ENCODE results near the gene ZBTB4.
"Not testable (repeated sequence)": the region's sequence is repeated elsewhere in the genome, so short reads cannot be mapped to it uniquely, and the experiment has no call there.

Gene ZBTB4

GRCh38 chr17:7474767-7475166 lies 4.7 kb downstream of the ZBTB4 start:
- not testable (repeated sequence) for H3K18ac ChIP-seq (ENCODE audit: low read length); H4K12ac ChIP-seq (ENCODE audit: low read depth, low read length); H3K27ac ChIP-seq (ENCODE audit: low read depth, low read length); H2BK12ac ChIP-seq (ENCODE audit: low read length); H3K4me3 ChIP-seq (ENCODE audit: low read depth, low read length); H3K9me3 ChIP-seq (ENCODE audit: insufficient read depth, low read depth, low read length); H3K4ac ChIP-seq (ENCODE audit: low read depth, low read length); H3K9ac ChIP-seq (ENCODE audit: low read length); H4K8ac ChIP-seq (ENCODE audit: low read depth, low read length); H3K14ac ChIP-seq (ENCODE audit: low read length); H3K23ac ChIP-seq (ENCODE audit: low read length); H3K36me3 ChIP-seq (ENCODE audit: control insufficient read depth in 1 of 2, insufficient read depth in 2 of 2, low read length in 2 of 2); H4K91ac ChIP-seq (ENCODE audit: low read depth, low read length); H2AK5ac ChIP-seq (ENCODE audit: low read length); H2AFZ ChIP-seq (ENCODE audit: insufficient read depth, low read length, poor library complexity); H2BK120ac ChIP-seq (ENCODE audit: insufficient read depth, low read length, poor library complexity); H2BK5ac ChIP-seq (ENCODE audit: low read depth, low read length, poor library complexity); H3K4me2 ChIP-seq (ENCODE audit: low read length); H3K27me3 ChIP-seq (ENCODE audit: insufficient read depth, low read length)
- Histone ChIP-seq H3K79me1 (ENCODE audit: low read length) (peaks cover 14% of the 10 kb centered on the region), H3K79me2 (ENCODE audit: control insufficient read depth, insufficient read depth, low read length, poor library complexity) (peaks cover 12% of the 10 kb centered on the region), H3K4me1 (ENCODE audit: control insufficient read depth in 1 of 2, insufficient read depth in 2 of 2, low read length in 2 of 2) (peaks cover 30 to 36% of the 10 kb centered on the region in 2 experiments)
- WGBS (ENCODE audit: extremely low coverage, insufficient coverage, insufficient read length), result no CpG with 5 or more reads among the region's 8 CpGs
- peak; percentile 58 to 71 for DNase-seq

- H2BK120ac ChIP-seq (ENCODE audit: insufficient read depth, low read length, poor library complexity), result no peak overlapping the region
- H3K36me3 ChIP-seq (ENCODE audit: control insufficient read depth in 1 of 2, insufficient read depth in 2 of 2, low read length in 2 of 2), result peaks cover 4 to 6% of the 10 kb centered on the region in 2 experiments
- no peak overlapping the region for H4K91ac ChIP-seq (ENCODE audit: low read depth, low read length)
- no CpG with 5 or more reads among the region's 2 CpGs for WGBS (ENCODE audit: extremely low coverage, insufficient coverage, insufficient read length)
- no peak overlapping the region for H2AK5ac ChIP-seq (ENCODE audit: low read length)
- H3K4me3 ChIP-seq (ENCODE audit: low read depth, low read length), result no peak overlapping the region
- H3K27me3 ChIP-seq (ENCODE audit: insufficient read depth, low read length), result no peaks in the 10 kb centered on the region
- no peak overlapping the region for H3K14ac ChIP-seq (ENCODE audit: low read length)
- H4K8ac ChIP-seq (ENCODE audit: low read depth, low read length), result no peak overlapping the region
- H3K4ac ChIP-seq (ENCODE audit: low read depth, low read length), result no peak overlapping the region
- no peaks in the 10 kb centered on the region for H3K79me2 ChIP-seq (ENCODE audit: control insufficient read depth, insufficient read depth, low read length, poor library complexity)
- no peak overlapping the region for H3K9ac ChIP-seq (ENCODE audit: low read length)
- no peak overlapping the region for H4K12ac ChIP-seq (ENCODE audit: low read depth, low read length)
- H3K23ac ChIP-seq (ENCODE audit: low read length), result no peak overlapping the region
- H3K27ac ChIP-seq (ENCODE audit: low read depth, low read length), result no peak overlapping the region
- no peak for DNase-seq
- peaks cover 15 to 19% of the 10 kb centered on the region in 2 experiments for H3K4me1 ChIP-seq (ENCODE audit: control insufficient read depth in 1 of 2, insufficient read depth in 2 of 2, low read length in 2 of 2)
- no peak overlapping the region for H2BK5ac ChIP-seq (ENCODE audit: low read depth, low read length, poor library complexity)
- H2BK12ac ChIP-seq (ENCODE audit: low read length), result no peak overlapping the region
- no peaks in the 10 kb centered on the region for H3K9me3 ChIP-seq (ENCODE audit: insufficient read depth, low read depth, low read length)
- no peaks in the 10 kb centered on the region for H3K79me1 ChIP-seq (ENCODE audit: low read length)
- H3K18ac ChIP-seq (ENCODE audit: low read length), result no peak overlapping the region
- no peak overlapping the region for H3K4me2 ChIP-seq (ENCODE audit: low read length)
- no peak overlapping the region for H2AFZ ChIP-seq (ENCODE audit: insufficient read depth, low read length, poor library complexity)
These were observed 7.7 kb downstream of the ZBTB4 start for GRCh38 chr17:7471729-7472128.

GRCh38 chr17:7470457-7470973 lies 8.9 kb downstream of the ZBTB4 start:
- not testable (repeated sequence) for H3K27ac ChIP-seq (ENCODE audit: low read depth, low read length); H3K4me1 ChIP-seq (ENCODE audit: control insufficient read depth in 1 of 2, insufficient read depth in 2 of 2, low read length in 2 of 2); H3K79me2 ChIP-seq (ENCODE audit: control insufficient read depth, insufficient read depth, low read length, poor library complexity); H3K27me3 ChIP-seq (ENCODE audit: insufficient read depth, low read length); H3K9me3 ChIP-seq (ENCODE audit: insufficient read depth, low read depth, low read length); DNase-seq; H2AK5ac ChIP-seq (ENCODE audit: low read length); H3K23ac ChIP-seq (ENCODE audit: low read length); H2AFZ ChIP-seq (ENCODE audit: insufficient read depth, low read length, poor library complexity); H2BK120ac ChIP-seq (ENCODE audit: insufficient read depth, low read length, poor library complexity); H4K91ac ChIP-seq (ENCODE audit: low read depth, low read length); H3K4ac ChIP-seq (ENCODE audit: low read depth, low read length); H3K18ac ChIP-seq (ENCODE audit: low read length); H2BK12ac ChIP-seq (ENCODE audit: low read length); H4K8ac ChIP-seq (ENCODE audit: low read depth, low read length); H4K12ac ChIP-seq (ENCODE audit: low read depth, low read length); H3K79me1 ChIP-seq (ENCODE audit: low read length); H3K4me3 ChIP-seq (ENCODE audit: low read depth, low read length); H3K14ac ChIP-seq (ENCODE audit: low read length); H2BK5ac ChIP-seq (ENCODE audit: low read depth, low read length, poor library complexity); H3K4me2 ChIP-seq (ENCODE audit: low read length)
- Histone ChIP-seq H3K36me3 (ENCODE audit: control insufficient read depth in 1 of 2, insufficient read depth in 2 of 2, low read length in 2 of 2) (peaks cover 15 to 18% of the 10 kb centered on the region in 2 experiments), H3K9ac (ENCODE audit: low read length) (peak overlapping the region; percentile 64)
- WGBS (ENCODE audit: extremely low coverage, insufficient coverage, insufficient read length), result no CpG with 5 or more reads among the region's 8 CpGs

- H3K9ac ChIP-seq (ENCODE audit: low read length); H3K18ac ChIP-seq (ENCODE audit: low read length); H2AFZ ChIP-seq (ENCODE audit: insufficient read depth, low read length, poor library complexity); H3K79me1 ChIP-seq (ENCODE audit: low read length); H4K12ac ChIP-seq (ENCODE audit: low read depth, low read length); H3K27me3 ChIP-seq (ENCODE audit: insufficient read depth, low read length); H3K4me3 ChIP-seq (ENCODE audit: low read depth, low read length); DNase-seq; H3K4me2 ChIP-seq (ENCODE audit: low read length); H2AK5ac ChIP-seq (ENCODE audit: low read length); H3K4ac ChIP-seq (ENCODE audit: low read depth, low read length); H4K8ac ChIP-seq (ENCODE audit: low read depth, low read length); H2BK120ac ChIP-seq (ENCODE audit: insufficient read depth, low read length, poor library complexity); H2BK5ac ChIP-seq (ENCODE audit: low read depth, low read length, poor library complexity); H3K9me3 ChIP-seq (ENCODE audit: insufficient read depth, low read depth, low read length); H4K91ac ChIP-seq (ENCODE audit: low read depth, low read length); H3K79me2 ChIP-seq (ENCODE audit: control insufficient read depth, insufficient read depth, low read length, poor library complexity); H2BK12ac ChIP-seq (ENCODE audit: low read length); H3K14ac ChIP-seq (ENCODE audit: low read length); H3K27ac ChIP-seq (ENCODE audit: low read depth, low read length); H3K23ac ChIP-seq (ENCODE audit: low read length); H3K4me1 ChIP-seq (ENCODE audit: control insufficient read depth in 1 of 2, insufficient read depth in 2 of 2, low read length in 2 of 2): not testable (repeated sequence)
- H3K36me3 ChIP-seq (ENCODE audit: control insufficient read depth in 1 of 2, insufficient read depth in 2 of 2, low read length in 2 of 2), result peaks cover 17 to 19% of the 10 kb centered on the region in 2 experiments
- no CpG with 5 or more reads among the region's 12 CpGs for WGBS (ENCODE audit: extremely low coverage, insufficient coverage, insufficient read length)
These were observed 9.6 kb downstream of the ZBTB4 start for GRCh38 chr17:7469843-7470242.

All from trophoblast cell (in vitro differentiated cells and primary cell).